OCI-LY7 (cell line): ENCODE measurements around the gene HECW1. TPM values are rescaled to one million over a fixed set of nuclear protein-coding genes. Genes with fewer than 3 reads are reported as not detected.

Experiments used
- BruUV-seq: library from RNA; stranded (reverse); fragments of 400-500 nt; replicated peaks from 2 replicates; lab custom pipeline; 2021; lab: Mats Ljungman, UMichigan
- CTCF ChIA-PET: fragments of 300-600 bp; sonication (Branson Sonifier 250); formaldehyde crosslinking; loops from one replicate; lab custom pipeline; 2022; ENCODE audit warnings: antibody characterized with exemption; ENCODE audit not compliant: unreplicated experiment; lab: Charles Lee
- POLR2A ChIA-PET: fragments of 300-600 bp; sonication (Branson Sonifier 250); formaldehyde crosslinking; loops from one replicate; lab custom pipeline; 2022; ENCODE audit warnings: antibody characterized with exemption; lab: Charles Lee
- DNase-seq: peaks from one replicate; pipeline ENCODE4 v3.0.0-alpha.2; 2015; ENCODE audit warnings: low spot score
- H2AFZ ChIP-seq: fragments of 200-600 bp; sonication (generic), shearing (Covaris generic); 2 replicates; pipeline ENCODE4 v1.6.1; 2014; ENCODE audit warnings: mild to moderate bottlenecking, antibody characterized with exemption, low read length, moderate library complexity
- H3K27ac ChIP-seq: fragments of 200-600 bp; sonication (generic); 2 replicates; pipeline ENCODE4 v1.5.1; 2014; ENCODE audit warnings: mixed run types, low read depth, mild to moderate bottlenecking, moderate library complexity, low read length, inconsistent platforms; ENCODE audit not compliant: poor library complexity, severe bottlenecking
- H3K36me3 ChIP-seq: fragments of 200-600 bp; sonication (generic); 2 replicates; pipeline ENCODE4 v1.6.1; 2014; ENCODE audit warnings: mild to moderate bottlenecking, antibody characterized with exemption, low read length, moderate library complexity, mixed read lengths; ENCODE audit not compliant: insufficient read depth
- H3K4me1 ChIP-seq: fragments of 200-600 bp; sonication (generic); 2 replicates; pipeline ENCODE4 v1.5.1; 2014; ENCODE audit warnings: mild to moderate bottlenecking, low read length; ENCODE audit not compliant: insufficient read depth, poor library complexity, severe bottlenecking
- H3K4me2 ChIP-seq: fragments of 200-600 bp; sonication (generic); 2 replicates; pipeline ENCODE4 v1.6.1; 2014; ENCODE audit warnings: mild to moderate bottlenecking, low read length
- H3K4me3 ChIP-seq: fragments of 200-600 bp; sonication (generic); 2 replicates; pipeline ENCODE4 v1.5.1; 2014; ENCODE audit warnings: mild to moderate bottlenecking, low read depth, low read length; ENCODE audit not compliant: poor library complexity, severe bottlenecking
- H3K79me2 ChIP-seq: fragments of 200-600 bp; sonication (generic); 2 replicates; pipeline ENCODE4 v1.6.1; 2016; ENCODE audit warnings: low read depth, mild to moderate bottlenecking, low read length, moderate library complexity, mixed read lengths; ENCODE audit not compliant: insufficient read depth
- H3K9me2 ChIP-seq: fragments of 200-600 bp; sonication (generic); 2 replicates; pipeline ENCODE4 v1.6.1; 2016; ENCODE audit warnings: mild to moderate bottlenecking, low read length, mixed read lengths; ENCODE audit not compliant: insufficient read depth
- H3K9me3 ChIP-seq: fragments of 200-600 bp; sonication (generic); 2 replicates; pipeline ENCODE4 v1.6.1; 2014; ENCODE audit warnings: mild to moderate bottlenecking, mixed run types, low read length, mixed read lengths
- H4K20me1 ChIP-seq: fragments of 200-600 bp; sonication (generic); 2 replicates; pipeline ENCODE4 v1.6.1; 2014; ENCODE audit warnings: mild to moderate bottlenecking, antibody characterized with exemption, low read length, moderate library complexity, mixed read lengths; ENCODE audit not compliant: insufficient read depth
- EZH2phosphoT487 ChIP-seq: fragments of 200-600 bp; sonication (generic); IDR thresholded peaks from 2 replicates; pipeline ENCODE4 v1.6.1; 2018; ENCODE audit warnings: low read depth, borderline replicate concordance, mild to moderate bottlenecking, mixed run types, antibody characterized with exemption, low read length, moderate library complexity, mixed read lengths
- intact Hi-C: fragments of 100-400 bp; cut with micrococcal nuclease; formaldehyde crosslinking; loops from one replicate; pipeline ENCODE4 v1.10.0; 2022; ENCODE audit not compliant: unreplicated experiment
- total RNA-seq, 2 experiments: library from RNA; depleted of rRNA in 1 of 2; stranded (reverse); fragments of >200 nt in 1 of 2; shearing (Covaris generic) in 1 of 2; gene quantifications; 2 replicates each; pipeline ENCODE4 v1.2.3, GENCODE V29; 2014 to 2022
- TF ChIP-seq, protein P1 (sequence below): fragments of 200-600 bp; sonication (generic); conservative IDR thresholded peaks from 2 replicates; pipeline ENCODE4 v1.5.1; 2014; ENCODE audit warnings: mild to moderate bottlenecking, antibody characterized with exemption, low read length, moderate library complexity, mixed read lengths

Gene HECW1
- total RNA-seq, 2 experiments from 2014 or later = 2.0 TPM

- no peaks in the 10 kb centered on the region for H3K9me2 ChIP-seq
- H4K20me1 ChIP-seq = no peaks in the 10 kb centered on the region
- no peak for TF ChIP-seq EZH2phosphoT487
- TF ChIP-seq, protein P1, sequence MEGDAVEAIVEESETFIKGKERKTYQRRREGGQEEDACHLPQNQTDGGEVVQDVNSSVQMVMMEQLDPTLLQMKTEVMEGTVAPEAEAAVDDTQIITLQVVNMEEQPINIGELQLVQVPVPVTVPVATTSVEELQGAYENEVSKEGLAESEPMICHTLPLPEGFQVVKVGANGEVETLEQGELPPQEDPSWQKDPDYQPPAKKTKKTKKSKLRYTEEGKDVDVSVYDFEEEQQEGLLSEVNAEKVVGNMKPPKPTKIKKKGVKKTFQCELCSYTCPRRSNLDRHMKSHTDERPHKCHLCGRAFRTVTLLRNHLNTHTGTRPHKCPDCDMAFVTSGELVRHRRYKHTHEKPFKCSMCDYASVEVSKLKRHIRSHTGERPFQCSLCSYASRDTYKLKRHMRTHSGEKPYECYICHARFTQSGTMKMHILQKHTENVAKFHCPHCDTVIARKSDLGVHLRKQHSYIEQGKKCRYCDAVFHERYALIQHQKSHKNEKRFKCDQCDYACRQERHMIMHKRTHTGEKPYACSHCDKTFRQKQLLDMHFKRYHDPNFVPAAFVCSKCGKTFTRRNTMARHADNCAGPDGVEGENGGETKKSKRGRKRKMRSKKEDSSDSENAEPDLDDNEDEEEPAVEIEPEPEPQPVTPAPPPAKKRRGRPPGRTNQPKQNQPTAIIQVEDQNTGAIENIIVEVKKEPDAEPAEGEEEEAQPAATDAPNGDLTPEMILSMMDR = no peak
- no peak overlapping the region for H2AFZ ChIP-seq
- intact Hi-C loops = no loop called here
- ChIA-PET POLR2A (no interaction called here), CTCF (no interaction called here)
- H3K27ac ChIP-seq = no peak overlapping the region
- H3K4me3 ChIP-seq = no peak overlapping the region
- no peak for DNase-seq
- H3K4me1 ChIP-seq = no peaks in the 10 kb centered on the region
- H3K79me2 ChIP-seq = no peaks in the 10 kb centered on the region
- no TSS peak for BruUV-seq
- no peaks in the 10 kb centered on the region for H3K9me3 ChIP-seq
- H3K36me3 ChIP-seq = no peaks in the 10 kb centered on the region
- H3K4me2 ChIP-seq = no peak overlapping the region
These were observed 266.8 kb downstream of the HECW1 start for GRCh38 chr7:43379210-43379609.

DNA sequence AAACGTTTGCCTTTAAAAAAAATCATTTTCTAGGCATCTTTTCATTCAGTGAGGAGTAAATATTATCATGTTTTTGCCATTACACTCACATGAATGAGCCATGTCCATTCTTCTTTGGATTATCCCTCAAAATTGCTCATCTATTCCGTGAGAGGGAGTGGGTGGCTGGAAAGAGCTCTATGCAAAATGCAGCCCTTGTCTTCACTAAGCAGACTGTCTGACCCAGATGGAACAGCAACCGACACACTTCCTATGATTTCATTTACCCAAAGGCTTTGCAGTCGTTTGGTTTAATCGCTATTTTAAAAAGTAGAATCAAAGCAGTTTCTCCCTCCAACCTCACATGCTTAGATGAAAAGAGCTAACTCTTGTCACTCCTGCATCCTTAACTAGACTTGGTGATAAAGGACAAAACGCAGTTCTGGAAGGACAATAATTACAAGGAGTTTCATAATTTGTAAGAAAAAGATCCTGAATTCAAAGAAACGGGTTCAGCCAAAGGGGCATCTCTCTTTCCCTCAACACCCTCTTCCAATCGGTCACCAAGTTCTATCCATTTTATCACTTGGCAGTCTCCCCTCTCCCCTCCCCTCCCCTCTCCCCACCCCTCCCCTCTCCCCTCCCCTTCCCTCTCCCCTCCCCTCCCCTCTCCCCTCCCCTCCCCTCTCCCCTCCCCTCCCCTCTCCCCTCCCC lies 272.3 kb downstream of the HECW1 start:
- no peak overlapping the region for H3K4me3 ChIP-seq
- no peak for DNase-seq
- BruUV-seq = no TSS peak
- H2AFZ ChIP-seq = no peak overlapping the region
- H3K79me2 ChIP-seq = no peaks in the 10 kb centered on the region
- TF ChIP-seq, protein P1 = no peak
- no peak for TF ChIP-seq EZH2phosphoT487
- no peaks in the 10 kb centered on the region for H3K4me1 ChIP-seq
- no peaks in the 10 kb centered on the region for H4K20me1 ChIP-seq
- POLR2A ChIA-PET = interaction anchor here (1.3 kb wide), 1 partner anchor 9 kb away, joined by 3 read pairs; no protein-coding TSS in a partner anchor
- intact Hi-C loops = no loop called here
- no peaks in the 10 kb centered on the region for H3K9me3 ChIP-seq
- no peak overlapping the region for H3K4me2 ChIP-seq
- no peak overlapping the region for H3K27ac ChIP-seq
- H3K9me2 ChIP-seq = no peaks in the 10 kb centered on the region
- no peaks in the 10 kb centered on the region for H3K36me3 ChIP-seq
- CTCF ChIA-PET = interaction anchor here (0.6 kb wide), 1 partner anchor 321 kb away, joined by 3 read pairs; no protein-coding TSS in a partner anchor

GRCh38 chr7:43385309-43385680 lies 272.8 kb downstream of the HECW1 start:
- H2AFZ ChIP-seq = no peak overlapping the region
- no peak for DNase-seq
- H3K9me2 ChIP-seq = no peaks in the 10 kb centered on the region
- H3K4me3 ChIP-seq = no peak overlapping the region
- TF ChIP-seq, protein P1 = no peak
- CTCF ChIA-PET = interaction anchor here (0.6 kb wide), 1 partner anchor 321 kb away, joined by 3 read pairs; no protein-coding TSS in a partner anchor
- H3K4me2 ChIP-seq = no peak overlapping the region
- H3K4me1 ChIP-seq = no peaks in the 10 kb centered on the region
- H3K79me2 ChIP-seq = no peaks in the 10 kb centered on the region
- no peaks in the 10 kb centered on the region for H4K20me1 ChIP-seq
- POLR2A ChIA-PET = no interaction called here
- intact Hi-C loops = no loop called here
- no peaks in the 10 kb centered on the region for H3K9me3 ChIP-seq
- BruUV-seq = no TSS peak
- H3K27ac ChIP-seq = no peak overlapping the region
- H3K36me3 ChIP-seq = no peaks in the 10 kb centered on the region
